ENCODE data around the gene WDFY1. TPM values are rescaled to one million over a fixed set of nuclear protein-coding genes. Genes with fewer than 3 reads are reported as not detected.

Gene WDFY1
- total RNA-seq, 3 donors from 2014 or later, result 21.3 to 32.8 (median 23.2) TPM

DNA sequence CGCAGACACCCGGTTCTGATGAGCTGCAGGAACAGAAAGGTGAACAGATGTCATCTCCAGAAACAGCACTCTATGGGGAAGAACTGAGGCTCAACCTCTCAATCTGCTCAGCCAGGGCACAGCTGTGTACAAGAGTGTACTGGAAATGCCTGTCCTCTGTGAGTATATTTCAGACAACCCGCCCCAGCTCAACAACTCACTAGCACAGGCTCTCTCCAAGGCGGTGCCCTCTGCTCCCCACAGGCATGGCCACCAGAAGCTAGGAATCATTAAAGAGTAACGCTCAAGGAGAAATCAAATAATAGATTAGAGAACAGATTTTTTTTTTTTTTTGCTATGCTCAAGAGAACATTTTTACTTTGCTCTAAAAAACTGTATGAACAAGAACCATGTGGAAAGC is 43.8 kb downstream of the WDFY1 start:
- H3K27me3 Mint-ChIP-seq (ENCODE audit: low read depth), result no peaks in the 10 kb centered on the region
- DNase-seq (no peak), ATAC-seq (no peak)
- no peak overlapping the region for H3K4me3 Mint-ChIP-seq
- peaks cover 10% of the 10 kb centered on the region for H3K4me1 Mint-ChIP-seq (ENCODE audit: low read depth)
- peaks cover 40% of the 10 kb centered on the region for H3K36me3 Mint-ChIP-seq (ENCODE audit: insufficient read depth)
- no peaks in the 10 kb centered on the region for H3K9me3 Mint-ChIP-seq

- Mint-ChIP-seq H3K4me1 (ENCODE audit: low read depth) (peaks cover 11% of the 10 kb centered on the region), H3K27me3 (ENCODE audit: low read depth) (no peaks in the 10 kb centered on the region), H3K36me3 (ENCODE audit: insufficient read depth) (peaks cover 40% of the 10 kb centered on the region), H3K9me3 (no peaks in the 10 kb centered on the region), H3K4me3 (no peak overlapping the region)
- ATAC-seq, result no peak
- DNase-seq, result no peak
Measured at GRCh38 chr2:223900531-223900930, 44.6 kb downstream of the WDFY1 start.

- ATAC-seq (no peak), DNase-seq (no peak)
- H3K4me1 Mint-ChIP-seq (ENCODE audit: low read depth), result peaks cover 14% of the 10 kb centered on the region
- peaks cover 41% of the 10 kb centered on the region for H3K36me3 Mint-ChIP-seq (ENCODE audit: insufficient read depth)
- H3K4me3 Mint-ChIP-seq, result no peak overlapping the region
- H3K27me3 Mint-ChIP-seq (ENCODE audit: low read depth), result no peaks in the 10 kb centered on the region
- no peaks in the 10 kb centered on the region for H3K9me3 Mint-ChIP-seq
Measured at GRCh38 chr2:223900066-223900465, 45.1 kb downstream of the WDFY1 start.

DNA sequence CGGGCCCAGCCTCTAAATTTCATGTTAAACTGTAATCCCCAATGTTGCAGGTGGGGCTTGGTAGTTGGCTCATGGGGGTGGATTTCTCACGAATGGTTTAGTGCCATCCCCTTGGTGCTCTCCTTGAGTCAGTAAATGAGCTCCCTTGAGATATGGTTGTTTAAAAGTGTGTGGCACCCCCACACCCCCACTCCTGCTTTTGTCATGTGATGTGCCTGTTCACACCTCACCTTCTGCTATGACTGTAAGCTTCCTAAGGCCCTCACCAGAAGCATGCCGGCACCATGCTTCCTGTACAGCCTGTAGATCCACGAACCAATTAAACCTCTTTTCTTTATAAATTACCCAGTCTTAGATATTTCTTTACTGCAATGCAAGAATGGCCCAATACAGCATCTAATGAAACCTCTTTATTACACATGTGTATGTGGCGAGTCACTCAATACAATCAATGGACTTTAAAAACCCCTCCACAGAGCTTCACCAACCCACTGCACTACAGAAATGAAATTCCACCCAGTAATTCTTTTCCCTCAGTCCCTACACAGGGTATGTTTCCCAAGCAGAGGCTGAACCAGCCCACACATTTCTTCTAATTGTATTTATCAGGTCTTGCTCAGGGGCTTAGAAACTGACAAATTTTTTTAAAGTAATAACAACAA is 47.3 kb downstream of the WDFY1 start:
- DNase-seq (no peak), ATAC-seq (peak in 1 of 2 donors; percentile 23)
- no peak overlapping the region for H3K4me3 Mint-ChIP-seq
- peaks cover 14% of the 10 kb centered on the region for H3K4me1 Mint-ChIP-seq (ENCODE audit: low read depth)
- no peaks in the 10 kb centered on the region for H3K27me3 Mint-ChIP-seq (ENCODE audit: low read depth)
- no peaks in the 10 kb centered on the region for H3K9me3 Mint-ChIP-seq
- peaks cover 49% of the 10 kb centered on the region for H3K36me3 Mint-ChIP-seq (ENCODE audit: insufficient read depth)

- Mint-ChIP-seq H3K4me3 (no peak overlapping the region), H3K9me3 (no peaks in the 10 kb centered on the region), H3K4me1 (ENCODE audit: low read depth) (peaks cover 14% of the 10 kb centered on the region), H3K27me3 (ENCODE audit: low read depth) (no peaks in the 10 kb centered on the region), H3K36me3 (ENCODE audit: insufficient read depth) (peaks cover 52% of the 10 kb centered on the region)
- ATAC-seq, result peak; percentile 15 to 41
- no peak for DNase-seq
Measured at GRCh38 chr2:223896833-223897311, 48.3 kb downstream of the WDFY1 start.

GRCh38 chr2:223894968-223895367 is 50.2 kb downstream of the WDFY1 start:
- H3K27me3 Mint-ChIP-seq (ENCODE audit: low read depth), result no peaks in the 10 kb centered on the region
- H3K36me3 Mint-ChIP-seq (ENCODE audit: insufficient read depth), result peaks cover 43% of the 10 kb centered on the region
- ATAC-seq (no peak), DNase-seq (no peak)
- peaks cover 14% of the 10 kb centered on the region for H3K4me1 Mint-ChIP-seq (ENCODE audit: low read depth)
- no peaks in the 10 kb centered on the region for H3K9me3 Mint-ChIP-seq
- no peak overlapping the region for H3K4me3 Mint-ChIP-seq

GRCh38 chr2:223894009-223894408 is 51.1 kb downstream of the WDFY1 start:
- no peak overlapping the region for H3K4me3 Mint-ChIP-seq
- H3K4me1 Mint-ChIP-seq (ENCODE audit: low read depth), result peaks cover 20% of the 10 kb centered on the region
- no peak for ATAC-seq
- DNase-seq, result no peak
- peaks cover 49% of the 10 kb centered on the region for H3K36me3 Mint-ChIP-seq (ENCODE audit: insufficient read depth)
- no peaks in the 10 kb centered on the region for H3K27me3 Mint-ChIP-seq (ENCODE audit: low read depth)
- H3K9me3 Mint-ChIP-seq, result no peaks in the 10 kb centered on the region

GRCh38 chr2:223890721-223891120 is 54.4 kb downstream of the WDFY1 start:
- H3K9me3 Mint-ChIP-seq, result no peaks in the 10 kb centered on the region
- peaks cover 44% of the 10 kb centered on the region for H3K36me3 Mint-ChIP-seq (ENCODE audit: insufficient read depth)
- no peaks in the 10 kb centered on the region for H3K27me3 Mint-ChIP-seq (ENCODE audit: low read depth)
- H3K4me1 Mint-ChIP-seq (ENCODE audit: low read depth), result peaks cover 9% of the 10 kb centered on the region
- ATAC-seq (no peak), DNase-seq (no peak)
- no peak overlapping the region for H3K4me3 Mint-ChIP-seq

GRCh38 chr2:223889229-223889628 is 55.9 kb downstream of the WDFY1 start:
- no peaks in the 10 kb centered on the region for H3K27me3 Mint-ChIP-seq (ENCODE audit: low read depth)
- ATAC-seq, result peak; percentile 70 to 79
- peaks cover 6% of the 10 kb centered on the region for H3K4me1 Mint-ChIP-seq (ENCODE audit: low read depth)
- H3K4me3 Mint-ChIP-seq, result no peak overlapping the region
- H3K9me3 Mint-ChIP-seq, result no peaks in the 10 kb centered on the region
- peaks cover 44% of the 10 kb centered on the region for H3K36me3 Mint-ChIP-seq (ENCODE audit: insufficient read depth)
- no peak for DNase-seq

- H3K4me1 Mint-ChIP-seq (ENCODE audit: low read depth), result peaks cover 6% of the 10 kb centered on the region
- no peaks in the 10 kb centered on the region for H3K9me3 Mint-ChIP-seq
- H3K36me3 Mint-ChIP-seq (ENCODE audit: insufficient read depth), result peaks cover 39% of the 10 kb centered on the region
- H3K27me3 Mint-ChIP-seq (ENCODE audit: low read depth), result no peaks in the 10 kb centered on the region
- ATAC-seq, result no peak
- DNase-seq, result no peak
- H3K4me3 Mint-ChIP-seq, result no peak overlapping the region
Measured at GRCh38 chr2:223888251-223888650, 56.9 kb downstream of the WDFY1 start.

GRCh38 chr2:223887127-223887526 is 58.0 kb downstream of the WDFY1 start:
- no peak for DNase-seq
- H3K27me3 Mint-ChIP-seq (ENCODE audit: low read depth), result no peaks in the 10 kb centered on the region
- no peak overlapping the region for H3K4me3 Mint-ChIP-seq
- H3K36me3 Mint-ChIP-seq (ENCODE audit: insufficient read depth), result peaks cover 36% of the 10 kb centered on the region
- no peaks in the 10 kb centered on the region for H3K9me3 Mint-ChIP-seq
- H3K4me1 Mint-ChIP-seq (ENCODE audit: low read depth), result peaks cover 9% of the 10 kb centered on the region
- ATAC-seq, result no peak

- ATAC-seq (no peak), DNase-seq (no peak)
- no peaks in the 10 kb centered on the region for H3K27me3 Mint-ChIP-seq (ENCODE audit: low read depth)
- H3K36me3 Mint-ChIP-seq (ENCODE audit: insufficient read depth), result peaks cover 37% of the 10 kb centered on the region
- H3K4me3 Mint-ChIP-seq, result no peak overlapping the region
- peaks cover 9% of the 10 kb centered on the region for H3K4me1 Mint-ChIP-seq (ENCODE audit: low read depth)
- H3K9me3 Mint-ChIP-seq, result no peaks in the 10 kb centered on the region
Measured at GRCh38 chr2:223886726-223887125, 58.4 kb downstream of the WDFY1 start.

DNA sequence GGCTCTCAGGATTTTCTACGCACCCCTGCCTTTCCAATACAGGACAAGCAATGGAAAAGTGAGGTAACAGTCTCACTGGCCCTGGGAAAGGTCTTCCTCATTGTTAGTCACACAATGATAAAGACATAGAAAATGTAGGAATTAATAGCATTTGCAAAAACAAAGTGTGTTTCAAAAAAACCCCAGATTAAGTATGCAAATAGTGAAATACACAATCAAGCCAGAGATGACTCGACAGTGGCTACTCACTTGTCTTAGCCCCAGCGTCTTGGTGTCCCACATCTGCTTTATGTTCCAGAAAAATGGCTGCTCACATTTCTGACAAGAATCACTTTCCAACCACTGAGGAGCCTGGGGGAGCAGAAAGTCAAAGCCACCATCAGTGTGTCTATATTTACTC is 60.7 kb downstream of the WDFY1 start:
- Mint-ChIP-seq H3K9me3 (no peaks in the 10 kb centered on the region), H3K36me3 (ENCODE audit: insufficient read depth) (peaks cover 35% of the 10 kb centered on the region), H3K27me3 (ENCODE audit: low read depth) (no peaks in the 10 kb centered on the region), H3K4me1 (ENCODE audit: low read depth) (peaks cover 6% of the 10 kb centered on the region), H3K4me3 (no peak overlapping the region)
- DNase-seq, result no peak
- no peak for ATAC-seq

- Mint-ChIP-seq H3K27me3 (ENCODE audit: low read depth) (no peaks in the 10 kb centered on the region), H3K36me3 (ENCODE audit: insufficient read depth) (peaks cover 42% of the 10 kb centered on the region), H3K4me3 (no peak overlapping the region), H3K4me1 (ENCODE audit: low read depth) (peaks cover 2% of the 10 kb centered on the region), H3K9me3 (no peaks in the 10 kb centered on the region)
- ATAC-seq (no peak), DNase-seq (no peak)
Measured at GRCh38 chr2:223882715-223883114, 62.4 kb downstream of the WDFY1 start.

- ATAC-seq, result no peak
- H3K4me1 Mint-ChIP-seq (ENCODE audit: low read depth), result peaks cover 2% of the 10 kb centered on the region
- H3K36me3 Mint-ChIP-seq (ENCODE audit: insufficient read depth), result peaks cover 50% of the 10 kb centered on the region
Measured at GRCh38 chr2:223880796-223881195, 64.3 kb downstream of the WDFY1 start.

More at GRCh38 chr2:223880796-223881195, 64.3 kb downstream of the WDFY1 start:
- Mint-ChIP-seq H3K27me3 (ENCODE audit: low read depth) (no peaks in the 10 kb centered on the region), H3K9me3 (no peaks in the 10 kb centered on the region), H3K4me3 (no peak overlapping the region)
- DNase-seq, result no peak

Data from activated T-cell treated with anti-CD3 and anti-CD28 coated beads, Interleukin-2, amount 50 U/mL, for 4 hours (primary cell).